Measurements from ENCODE around the gene SNF8.
A peak's percentile ranks its signal among the peaks of the same experiment; 100 is the strongest.
"Not testable (repeated sequence)": the region's sequence is repeated elsewhere in the genome, so short reads cannot be mapped to it uniquely, and the experiment has no call there.

The SNF8 gene

GRCh38 chr17:48970865-48971687 is 26.4 kb upstream of the SNF8 start:
- WGBS, result 74% methylated on average over 12 of the region's 12 CpGs
- Histone ChIP-seq H3K36me3 (ENCODE audit: insufficient read depth, low read length) (no peaks in the 10 kb centered on the region), H3K9me3 (ENCODE audit: insufficient read depth, low read depth, low read length) (no peaks in the 10 kb centered on the region), H3K4me1 (ENCODE audit: insufficient read depth, low read length) (peaks cover 31% of the 10 kb centered on the region), H3K27me3 (ENCODE audit: insufficient read depth, low read length) (no peaks in the 10 kb centered on the region), H3K4me3 (ENCODE audit: low read length) (no peak overlapping the region), H3K9ac (ENCODE audit: low read depth, low read length) (no peak overlapping the region), H3K27ac (ENCODE audit: low read depth, low read length) (peak overlapping the region; percentile 50; the same call in 1 of the 2 replicates)

DNA sequence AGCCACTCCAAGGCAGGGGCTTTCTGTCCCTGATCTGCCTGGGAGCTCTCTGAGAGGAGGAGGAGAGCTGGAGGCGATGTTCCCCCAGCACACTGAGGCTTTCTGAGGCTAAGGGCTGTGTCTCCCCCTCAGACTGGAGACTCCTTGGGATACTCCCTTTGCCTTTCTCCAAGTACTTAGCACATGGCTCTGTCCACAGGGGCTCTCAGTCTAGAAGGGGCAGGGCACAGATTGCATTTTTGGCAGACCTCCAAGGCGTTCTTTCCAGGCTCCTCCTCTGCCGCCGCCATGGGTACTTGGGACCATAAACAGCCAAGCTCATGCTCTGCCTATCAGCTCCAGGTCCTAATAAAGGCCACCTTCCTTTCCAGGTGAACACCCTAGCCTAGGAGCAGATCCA is 25.6 kb upstream of the SNF8 start:
- no peak overlapping the region for H3K27ac ChIP-seq (ENCODE audit: low read depth, low read length)
- H3K4me1 ChIP-seq (ENCODE audit: insufficient read depth, low read length), result peaks cover 31% of the 10 kb centered on the region
- H3K9me3 ChIP-seq (ENCODE audit: insufficient read depth, low read depth, low read length), result no peaks in the 10 kb centered on the region
- H3K4me3 ChIP-seq (ENCODE audit: low read length), result no peak overlapping the region
- no peak overlapping the region for H3K9ac ChIP-seq (ENCODE audit: low read depth, low read length)
- 68% methylated on average over 4 of the region's 4 CpGs for WGBS
- no peaks in the 10 kb centered on the region for H3K27me3 ChIP-seq (ENCODE audit: insufficient read depth, low read length)
- no peaks in the 10 kb centered on the region for H3K36me3 ChIP-seq (ENCODE audit: insufficient read depth, low read length)

DNA sequence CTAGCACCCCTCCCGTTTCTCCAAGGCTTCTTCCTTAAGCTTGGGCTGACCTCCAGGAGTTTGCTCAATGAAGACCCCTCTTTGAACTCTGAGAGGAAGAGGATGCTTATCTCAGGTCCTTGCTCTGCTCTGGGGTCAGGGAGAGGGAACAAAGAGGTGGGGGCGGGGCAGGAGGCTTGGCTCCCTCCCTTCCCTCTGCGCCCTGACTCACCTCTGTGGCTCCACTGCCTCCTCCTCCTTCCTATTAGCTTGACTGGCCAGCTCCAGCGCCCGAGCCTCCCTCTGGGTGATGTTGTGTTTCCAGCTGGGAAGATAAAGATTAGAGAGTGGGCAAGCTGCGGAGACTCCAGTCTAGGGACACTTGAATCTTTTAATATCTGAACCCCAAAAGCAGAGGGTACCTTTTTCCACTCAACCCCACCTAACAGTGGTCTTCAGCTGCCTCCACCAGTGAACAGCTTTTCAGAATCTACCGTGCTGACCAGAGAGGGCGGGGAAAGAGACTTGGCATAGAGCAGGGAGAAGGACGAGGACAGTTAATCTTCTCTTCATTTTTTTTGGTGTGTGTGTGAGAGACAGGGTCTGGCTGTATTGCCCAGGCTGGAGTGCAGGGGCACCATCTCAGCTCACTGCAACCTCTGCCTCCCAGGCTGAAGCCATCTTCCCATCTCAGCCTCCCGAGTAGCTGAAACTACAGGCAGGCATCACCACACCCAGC is 17.0 kb upstream of the SNF8 start:
- 27% methylated on average over 9 of the region's 10 CpGs for WGBS
- Histone ChIP-seq H3K9ac (ENCODE audit: low read depth, low read length) (no peak overlapping the region; the same call in 1 of the 2 replicates), H3K4me3 (ENCODE audit: low read length) (0 out of 2 replicates have a peak overlapping the region, but pooled peaks have one; percentile 12), H3K27ac (ENCODE audit: low read depth, low read length) (no peak overlapping the region), H3K9me3 (ENCODE audit: insufficient read depth, low read depth, low read length) (no peaks in the 10 kb centered on the region), H3K4me1 (ENCODE audit: insufficient read depth, low read length) (peaks cover 18% of the 10 kb centered on the region), H3K36me3 (ENCODE audit: insufficient read depth, low read length) (no peaks in the 10 kb centered on the region), H3K27me3 (ENCODE audit: insufficient read depth, low read length) (no peaks in the 10 kb centered on the region)

GRCh38 chr17:48960834-48961515 is 16.3 kb upstream of the SNF8 start:
- 42% methylated on average over 11 of the region's 11 CpGs for WGBS
- Histone ChIP-seq H3K36me3 (ENCODE audit: insufficient read depth, low read length) (no peaks in the 10 kb centered on the region), H3K4me3 (ENCODE audit: low read length) (peak overlapping the region; percentile 12; the same call in 1 of the 2 replicates), H3K27me3 (ENCODE audit: insufficient read depth, low read length) (no peaks in the 10 kb centered on the region), H3K9ac (ENCODE audit: low read depth, low read length) (peak overlapping the region; percentile 17; the same call in 1 of the 2 replicates), H3K27ac (ENCODE audit: low read depth, low read length) (no peak overlapping the region; the same call in 1 of the 2 replicates), H3K9me3 (ENCODE audit: insufficient read depth, low read depth, low read length) (no peaks in the 10 kb centered on the region), H3K4me1 (ENCODE audit: insufficient read depth, low read length) (peaks cover 18% of the 10 kb centered on the region)

- Histone ChIP-seq H3K9me3 (ENCODE audit: insufficient read depth, low read depth, low read length) (no peaks in the 10 kb centered on the region), H3K9ac (ENCODE audit: low read depth, low read length) (no peak overlapping the region), H3K4me1 (ENCODE audit: insufficient read depth, low read length) (peaks cover 7% of the 10 kb centered on the region; the same call in 1 of the 2 replicates), H3K27me3 (ENCODE audit: insufficient read depth, low read length) (no peaks in the 10 kb centered on the region), H3K4me3 (ENCODE audit: low read length) (no peak overlapping the region), H3K27ac (ENCODE audit: low read depth, low read length) (no peak overlapping the region), H3K36me3 (ENCODE audit: insufficient read depth, low read length) (no peaks in the 10 kb centered on the region)
- 45% methylated on average over 7 of the region's 7 CpGs for WGBS
Observed at GRCh38 chr17:48954300-48954755, 9.7 kb upstream of the SNF8 start.

GRCh38 chr17:48952904-48953303 is 8.3 kb upstream of the SNF8 start:
- Histone ChIP-seq H3K27me3 (ENCODE audit: insufficient read depth, low read length) (no peaks in the 10 kb centered on the region), H3K9me3 (ENCODE audit: insufficient read depth, low read depth, low read length) (no peaks in the 10 kb centered on the region), H3K9ac (ENCODE audit: low read depth, low read length) (no peak overlapping the region), H3K4me1 (ENCODE audit: insufficient read depth, low read length) (peaks cover 7% of the 10 kb centered on the region; the same call in 1 of the 2 replicates), H3K27ac (ENCODE audit: low read depth, low read length) (no peak overlapping the region), H3K36me3 (ENCODE audit: insufficient read depth, low read length) (no peaks in the 10 kb centered on the region), H3K4me3 (ENCODE audit: low read length) (no peak overlapping the region)
- 81% methylated on average over 5 of the region's 5 CpGs for WGBS

- H3K27ac ChIP-seq (ENCODE audit: low read depth, low read length), result no peak overlapping the region
Observed at GRCh38 chr17:48951572-48951971, 6.9 kb upstream of the SNF8 start.

GRCh38 chr17:48945261-48945651 is 614 bp upstream of the SNF8 start:
- Histone ChIP-seq H3K27ac (ENCODE audit: low read depth, low read length) (peak overlapping the region; percentile 93), H3K9ac (ENCODE audit: low read depth, low read length) (peak overlapping the region; percentile 85), H3K36me3 (ENCODE audit: insufficient read depth, low read length) (peaks cover 21% of the 10 kb centered on the region), H3K4me3 (ENCODE audit: low read length) (peak overlapping the region; percentile 85)
- WGBS, result 91% methylated on average over 16 of the region's 16 CpGs
- not testable (repeated sequence) for H3K27me3 ChIP-seq (ENCODE audit: insufficient read depth, low read length); H3K4me1 ChIP-seq (ENCODE audit: insufficient read depth, low read length); H3K9me3 ChIP-seq (ENCODE audit: insufficient read depth, low read depth, low read length)

More at GRCh38 chr17:48951572-48951971, 6.9 kb upstream of the SNF8 start:
- Histone ChIP-seq H3K9ac (ENCODE audit: low read depth, low read length) (no peak overlapping the region), H3K9me3 (ENCODE audit: insufficient read depth, low read depth, low read length) (no peaks in the 10 kb centered on the region), H3K36me3 (ENCODE audit: insufficient read depth, low read length) (no peaks in the 10 kb centered on the region), H3K27me3 (ENCODE audit: insufficient read depth, low read length) (no peaks in the 10 kb centered on the region), H3K4me1 (ENCODE audit: insufficient read depth, low read length) (peaks cover 7% of the 10 kb centered on the region; the same call in 1 of the 2 replicates), H3K4me3 (ENCODE audit: low read length) (no peak overlapping the region)
- 94% methylated on average over 5 of the region's 5 CpGs for WGBS

DNA sequence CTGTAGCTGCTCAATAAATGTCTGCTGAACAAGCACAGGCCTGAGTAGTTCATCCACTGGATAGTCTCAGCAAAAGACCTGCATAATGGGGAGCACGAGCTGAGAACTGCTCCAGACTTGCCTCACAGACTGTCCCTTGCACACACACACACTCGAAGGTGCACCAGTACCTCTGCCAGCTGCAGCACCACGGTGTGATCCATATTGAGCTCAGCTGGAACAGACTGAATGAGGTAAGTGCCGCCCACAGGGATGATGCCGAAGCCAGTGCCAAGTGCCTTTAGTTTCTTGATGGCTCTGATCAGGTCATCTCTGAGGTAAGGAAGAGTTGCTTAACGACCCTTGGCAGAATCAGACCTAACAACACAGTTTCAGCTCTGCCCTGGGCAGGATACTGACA is 11.6 kb downstream of the SNF8 start:
- 95% methylated on average over 6 of the region's 6 CpGs for WGBS
- no peaks in the 10 kb centered on the region for H3K9me3 ChIP-seq (ENCODE audit: insufficient read depth, low read depth, low read length)
- H3K4me1 ChIP-seq (ENCODE audit: insufficient read depth, low read length), result no peaks in the 10 kb centered on the region
- H3K9ac ChIP-seq (ENCODE audit: low read depth, low read length), result no peak overlapping the region
- no peak overlapping the region for H3K4me3 ChIP-seq (ENCODE audit: low read length)
- no peaks in the 10 kb centered on the region for H3K27me3 ChIP-seq (ENCODE audit: insufficient read depth, low read length)
- peaks cover 89% of the 10 kb centered on the region for H3K36me3 ChIP-seq (ENCODE audit: insufficient read depth, low read length)
- H3K27ac ChIP-seq (ENCODE audit: low read depth, low read length), result no peak overlapping the region

DNA sequence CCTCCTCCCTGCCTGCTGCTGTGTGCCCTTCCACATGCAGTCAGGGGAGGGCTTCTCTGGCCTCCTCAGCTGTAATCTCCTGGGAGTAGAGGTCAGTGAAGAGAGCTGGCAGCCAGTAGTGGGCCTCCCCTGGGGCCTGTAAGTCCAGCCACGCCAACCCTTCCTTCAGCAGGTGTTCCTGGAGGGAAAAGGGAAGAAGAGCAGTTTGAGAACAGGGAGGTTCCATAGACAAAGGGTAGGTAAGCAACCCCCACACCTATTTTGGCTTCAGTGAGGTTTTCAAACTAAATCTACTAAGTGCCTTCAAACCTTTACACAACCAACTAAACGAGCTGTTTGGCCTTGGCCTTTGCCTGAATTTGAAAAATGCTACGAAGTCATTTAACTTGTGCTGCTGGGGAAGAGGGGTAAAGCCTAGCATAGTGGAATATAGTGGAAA is 14.2 kb downstream of the SNF8 start:
- no peaks in the 10 kb centered on the region for H3K9me3 ChIP-seq (ENCODE audit: insufficient read depth, low read depth, low read length)
- no peak overlapping the region for H3K9ac ChIP-seq (ENCODE audit: low read depth, low read length)
- H3K27me3 ChIP-seq (ENCODE audit: insufficient read depth, low read length), result no peaks in the 10 kb centered on the region
- WGBS, result 88% methylated on average over 3 of the region's 3 CpGs
- H3K36me3 ChIP-seq (ENCODE audit: insufficient read depth, low read length), result peaks cover 94% of the 10 kb centered on the region
- no peaks in the 10 kb centered on the region for H3K4me1 ChIP-seq (ENCODE audit: insufficient read depth, low read length)
- H3K4me3 ChIP-seq (ENCODE audit: low read length), result no peak overlapping the region
- H3K27ac ChIP-seq (ENCODE audit: low read depth, low read length), result no peak overlapping the region

GRCh38 chr17:48929812-48930165 is 14.9 kb downstream of the SNF8 start:
- H3K9me3 ChIP-seq (ENCODE audit: insufficient read depth, low read depth, low read length), result no peaks in the 10 kb centered on the region
- no peaks in the 10 kb centered on the region for H3K27me3 ChIP-seq (ENCODE audit: insufficient read depth, low read length)
- H3K36me3 ChIP-seq (ENCODE audit: insufficient read depth, low read length), result peaks cover 97% of the 10 kb centered on the region
- H3K4me3 ChIP-seq (ENCODE audit: low read length), result no peak overlapping the region
- no peak overlapping the region for H3K27ac ChIP-seq (ENCODE audit: low read depth, low read length)
- 100% methylated on average over 1 of the region's 1 CpG for WGBS
- H3K9ac ChIP-seq (ENCODE audit: low read depth, low read length), result no peak overlapping the region
- no peaks in the 10 kb centered on the region for H3K4me1 ChIP-seq (ENCODE audit: insufficient read depth, low read length)
